Peyer's patch (tissue), 4 donors: ENCODE measurements around the gene HABP2.

Experiments
- POLR2A ChIP-seq, 2 donors: fragments of 450-650 bp; IDR thresholded peaks; one replicate each; pipeline ENCODE4 v1.5.1; 2017; ENCODE audit warnings: antibody characterized with exemption in 2 of 2, mild to moderate bottlenecking in 2 of 2, moderate library complexity in 2 of 2
- TF ChIP-seq, protein P1 (sequence below), 6 experiments: fragments of 450-650 bp in 4 of 6; fragments of 200-600 bp in 2 of 6; sonication (generic) in 1 of 6; IDR thresholded peaks; one replicate each; pipeline ENCODE4 v1.5.1; 2017 to 2019; ENCODE audit warnings: antibody characterized with exemption in 6 of 6, mild to moderate bottlenecking in 3 of 6, moderate library complexity in 1 of 6

DNA sequence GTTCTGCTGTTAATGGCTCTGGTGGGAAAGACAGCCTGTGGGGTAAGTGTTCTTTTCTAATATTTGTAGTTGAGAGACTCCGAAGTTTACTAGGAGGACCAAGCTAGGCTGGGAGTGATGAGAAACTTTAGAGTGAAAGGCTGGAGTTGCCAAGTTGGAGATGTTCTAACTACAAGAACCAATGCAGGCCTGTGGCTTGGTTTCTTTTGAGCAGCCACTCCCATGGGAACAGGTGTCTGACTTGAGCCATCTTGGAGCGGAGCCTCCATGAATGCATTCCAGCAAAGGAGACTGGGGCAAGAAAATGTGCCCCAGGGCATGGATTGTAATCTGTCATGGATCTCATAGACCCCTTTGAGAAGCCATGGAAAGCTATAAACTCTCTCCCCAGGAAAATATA is 296 bp downstream of the HABP2 start:
- no peak for TF ChIP-seq POLR2A (IDR thresholded peaks at IDR 0.05)
- TF ChIP-seq, protein P1, sequence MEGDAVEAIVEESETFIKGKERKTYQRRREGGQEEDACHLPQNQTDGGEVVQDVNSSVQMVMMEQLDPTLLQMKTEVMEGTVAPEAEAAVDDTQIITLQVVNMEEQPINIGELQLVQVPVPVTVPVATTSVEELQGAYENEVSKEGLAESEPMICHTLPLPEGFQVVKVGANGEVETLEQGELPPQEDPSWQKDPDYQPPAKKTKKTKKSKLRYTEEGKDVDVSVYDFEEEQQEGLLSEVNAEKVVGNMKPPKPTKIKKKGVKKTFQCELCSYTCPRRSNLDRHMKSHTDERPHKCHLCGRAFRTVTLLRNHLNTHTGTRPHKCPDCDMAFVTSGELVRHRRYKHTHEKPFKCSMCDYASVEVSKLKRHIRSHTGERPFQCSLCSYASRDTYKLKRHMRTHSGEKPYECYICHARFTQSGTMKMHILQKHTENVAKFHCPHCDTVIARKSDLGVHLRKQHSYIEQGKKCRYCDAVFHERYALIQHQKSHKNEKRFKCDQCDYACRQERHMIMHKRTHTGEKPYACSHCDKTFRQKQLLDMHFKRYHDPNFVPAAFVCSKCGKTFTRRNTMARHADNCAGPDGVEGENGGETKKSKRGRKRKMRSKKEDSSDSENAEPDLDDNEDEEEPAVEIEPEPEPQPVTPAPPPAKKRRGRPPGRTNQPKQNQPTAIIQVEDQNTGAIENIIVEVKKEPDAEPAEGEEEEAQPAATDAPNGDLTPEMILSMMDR (IDR thresholded peaks at IDR 0.05), result no peak
